Endodermal cell (in vitro differentiated cells): ENCODE measurements around the gene HS6ST2. TPM values are rescaled to one million over a fixed set of nuclear protein-coding genes. Genes with fewer than 3 reads are reported as not detected.

Experiments
- DNase-seq: peaks from one replicate; pipeline ENCODE4 v3.0.0-alpha.2; 2017
- H3K27ac ChIP-seq: 2 replicates; pipeline ENCODE4 v1.5.1; 2013; ENCODE audit warnings: mild to moderate bottlenecking, low read depth, low read length, moderate library complexity
- H3K27me3 ChIP-seq: 2 replicates; pipeline ENCODE4 v1.6.1; 2013; ENCODE audit warnings: mild to moderate bottlenecking, low read length, moderate library complexity; ENCODE audit not compliant: insufficient read depth, control insufficient read depth, poor library complexity, severe bottlenecking
- H3K36me3 ChIP-seq: 2 replicates; pipeline ENCODE4 v1.7.0; 2013; ENCODE audit warnings: mild to moderate bottlenecking, low read length, moderate library complexity; ENCODE audit not compliant: control insufficient read depth, insufficient read depth
- H3K4me1 ChIP-seq: one replicate; pipeline ENCODE4 v1.7.0; 2013; ENCODE audit warnings: low read length; ENCODE audit not compliant: control insufficient read depth, insufficient read depth
- H3K4me3 ChIP-seq: 2 replicates; pipeline ENCODE4 v1.5.1; 2013; ENCODE audit warnings: mild to moderate bottlenecking, low read length, moderate library complexity
- H3K9ac ChIP-seq: 2 replicates; pipeline ENCODE4 v1.6.1; 2013; ENCODE audit warnings: mild to moderate bottlenecking, low read length, moderate library complexity; ENCODE audit not compliant: poor library complexity, severe bottlenecking; ENCODE audit errors: extremely low read depth
- H3K9me3 ChIP-seq: 2 replicates; pipeline ENCODE4 v1.6.1; 2013; ENCODE audit warnings: mild to moderate bottlenecking, low read length, moderate library complexity; ENCODE audit not compliant: control insufficient read depth
- H3K27ac Mint-ChIP-seq: 2 replicates; pipeline ENCODE4 v1.8.0; 2020; ENCODE audit warnings: mixed read lengths
- H3K27me3 Mint-ChIP-seq: 2 replicates; pipeline ENCODE4 v1.8.0; 2021; ENCODE audit warnings: mild to moderate bottlenecking, mixed read lengths; ENCODE audit not compliant: insufficient read depth
- H3K36me3 Mint-ChIP-seq: 2 replicates; pipeline ENCODE4 v1.8.0; 2020; ENCODE audit warnings: low read depth, mixed read lengths
- H3K4me1 Mint-ChIP-seq: 2 replicates; pipeline ENCODE4 v1.8.0; 2020; ENCODE audit warnings: mixed read lengths
- H3K4me3 Mint-ChIP-seq: 2 replicates; pipeline ENCODE4 v1.8.0; 2020; ENCODE audit warnings: mild to moderate bottlenecking, moderate library complexity, mixed read lengths
- H3K9me3 Mint-ChIP-seq: 2 replicates; pipeline ENCODE4 v1.8.0; 2020; ENCODE audit warnings: mild to moderate bottlenecking, mixed read lengths
- CTCF ChIP-seq: fragments of 200-600 bp; sonication (generic); conservative IDR thresholded peaks from 2 replicates; pipeline ENCODE4 v1.5.0; 2021; ENCODE audit warnings: antibody characterized with exemption, mild to moderate bottlenecking
- WGBS, 2 experiments: methylation state at CpG; one replicate each; pipeline versions ENCODE4 v1.1.5 to v1.1.7; 2013; ENCODE audit warnings: missing lambda C conversion rate in 2 of 2, mixed read lengths in 1 of 2; ENCODE audit not compliant: insufficient coverage in 1 of 2, insufficient read length in 1 of 2; 5-methylcytosine and 5-hydroxymethylcytosine counted together
- total RNA-seq, 2 donors: library from RNA; stranded (reverse); fragmentation: NEBNext Ultra II Directional in 1 of 2; extraction: Animal tissue kit (Norgen Biotek cat#: 25700) in 1 of 2; gene quantifications; 2 replicates in 1 of 2; 3 replicates in 1 of 2; pipeline ENCODE4 v1.2.1, GENCODE V29; 2021

HS6ST2 gene
- total RNA-seq, 2 donors from 2014 or later: 4.1 to 19.4 TPM

GRCh38 chrX:132741689-132742088, 216.7 kb downstream of the HS6ST2 start:
- no peak for DNase-seq

GRCh38 chrX:132740316-132741123, 217.9 kb downstream of the HS6ST2 start:
- H3K27me3 ChIP-seq: peaks cover 11% of the 10 kb centered on the region
- TF ChIP-seq CTCF: peak; percentile 98
- no peaks in the 10 kb centered on the region for H3K9me3 ChIP-seq
- no peaks in the 10 kb centered on the region for H3K36me3 ChIP-seq
- peak overlapping the region; percentile 65 for H3K27ac Mint-ChIP-seq
- peaks cover 49% of the 10 kb centered on the region for H3K4me1 Mint-ChIP-seq
- no peak for DNase-seq
- no peak overlapping the region for H3K9ac ChIP-seq
- H3K4me3 Mint-ChIP-seq: no peak overlapping the region
- no peaks in the 10 kb centered on the region for H3K36me3 Mint-ChIP-seq
- H3K27ac ChIP-seq: no peak overlapping the region
- no peak overlapping the region for H3K4me3 ChIP-seq
- WGBS, 2 experiments: 75 to 100% methylated on average over 1 of the region's 3 CpGs
- H3K9me3 Mint-ChIP-seq: no peaks in the 10 kb centered on the region
- H3K4me1 ChIP-seq: no peaks in the 10 kb centered on the region
- peaks cover 27% of the 10 kb centered on the region for H3K27me3 Mint-ChIP-seq

More at GRCh38 chrX:132741689-132742088, 216.7 kb downstream of the HS6ST2 start:
- Mint-ChIP-seq H3K27me3 (peaks cover 33% of the 10 kb centered on the region), H3K9me3 (no peaks in the 10 kb centered on the region), H3K4me3 (no peak overlapping the region), H3K27ac (no peak overlapping the region), H3K4me1 (peaks cover 49% of the 10 kb centered on the region), H3K36me3 (no peaks in the 10 kb centered on the region)
- Histone ChIP-seq H3K36me3 (no peaks in the 10 kb centered on the region), H3K4me3 (no peak overlapping the region), H3K4me1 (no peaks in the 10 kb centered on the region), H3K27me3 (peaks cover 11% of the 10 kb centered on the region), H3K9me3 (no peaks in the 10 kb centered on the region), H3K27ac (no peak overlapping the region), H3K9ac (no peak overlapping the region)
- TF ChIP-seq CTCF: no peak
- 77% methylated on average over 2 of the region's 2 CpGs; no CpG with 5 or more reads in 1 of the 2 experiments for WGBS, 2 experiments

GRCh38 chrX:132738951-132739350, 219.5 kb downstream of the HS6ST2 start:
- no peak for DNase-seq
- H3K9me3 ChIP-seq: no peaks in the 10 kb centered on the region
- H3K9me3 Mint-ChIP-seq: no peaks in the 10 kb centered on the region
- H3K27ac ChIP-seq: no peak overlapping the region
- H3K4me3 Mint-ChIP-seq: no peak overlapping the region
- H3K9ac ChIP-seq: no peak overlapping the region
- H3K4me3 ChIP-seq: no peak overlapping the region
- H3K36me3 Mint-ChIP-seq: no peaks in the 10 kb centered on the region
- peaks cover 11% of the 10 kb centered on the region for H3K27me3 ChIP-seq
- peaks cover 23% of the 10 kb centered on the region for H3K27me3 Mint-ChIP-seq
- no peak for TF ChIP-seq CTCF
- peaks cover 46% of the 10 kb centered on the region for H3K4me1 Mint-ChIP-seq
- 90% methylated on average over 6 of the region's 6 CpGs; no CpG with 5 or more reads in 1 of the 2 experiments for WGBS, 2 experiments
- no peaks in the 10 kb centered on the region for H3K4me1 ChIP-seq
- H3K36me3 ChIP-seq: no peaks in the 10 kb centered on the region
- no peak overlapping the region for H3K27ac Mint-ChIP-seq
